ENCODE results near the gene FHL1.

GRCh38 chrX:136115904-136116297 is 31.4 kb upstream of the FHL1 start:
- no peak for TF ChIP-seq CTCF (IDR thresholded peaks at IDR 0.05)
- TF ChIP-seq POLR2A (IDR thresholded peaks at IDR 0.05), result no peak
- no peak for TF ChIP-seq POLR2AphosphoS5 (IDR thresholded peaks at IDR 0.05)
- TF ChIP-seq EP300 (IDR thresholded peaks at IDR 0.05), result no peak

Data from suprapubic skin (tissue), 4 donors.